ACC112 (cell line): ENCODE measurements around the gene ABCC5.

Experiments
- H2AFZ ChIP-seq: fragments of 200-600 bp; sonication (generic); one replicate; pipeline ENCODE4 v1.6.0; 2017; ENCODE audit warnings: antibody characterized with exemption, low read length; ENCODE audit not compliant: unreplicated experiment
- H3K27ac ChIP-seq: fragments of 200-600 bp; sonication (generic); 2 replicates; pipeline ENCODE4 v1.5.1; 2014; ENCODE audit warnings: low read depth, mild to moderate bottlenecking, antibody characterized with exemption, low read length, moderate library complexity
- H3K27me3 ChIP-seq: fragments of 200-600 bp; sonication (generic); 2 replicates; pipeline ENCODE4 v1.6.1; 2014; ENCODE audit warnings: mild to moderate bottlenecking, antibody characterized with exemption, low read length, moderate library complexity, mixed read lengths; ENCODE audit not compliant: insufficient read depth
- H3K36me3 ChIP-seq: fragments of 200-600 bp; sonication (generic); 2 replicates; pipeline ENCODE4 v1.6.1; 2016; ENCODE audit warnings: mild to moderate bottlenecking, antibody characterized with exemption, low read length, moderate library complexity, mixed read lengths; ENCODE audit not compliant: insufficient read depth
- H3K4me1 ChIP-seq: fragments of 200-600 bp; sonication (generic); one replicate; pipeline ENCODE4 v1.6.1; 2016; ENCODE audit warnings: low read length, mixed read lengths; ENCODE audit not compliant: insufficient read depth, unreplicated experiment, control insufficient read depth
- H3K4me3 ChIP-seq: fragments of 200-600 bp; sonication (generic); 2 replicates; pipeline ENCODE4 v1.5.1; 2014; ENCODE audit warnings: mild to moderate bottlenecking, low read depth, low read length
- H3K79me2 ChIP-seq: fragments of 200-600 bp; sonication (generic); one replicate; pipeline ENCODE4 v1.6.0; 2016; ENCODE audit warnings: low read length; ENCODE audit not compliant: control insufficient read depth, unreplicated experiment, insufficient read depth

The ABCC5 gene

GRCh38 chr3:183924543-183924942 is 93.1 kb downstream of the ABCC5 start:
- H2AFZ ChIP-seq, result no peak overlapping the region
- no peaks in the 10 kb centered on the region for H3K79me2 ChIP-seq
- no peaks in the 10 kb centered on the region; the same call in 1 of the 2 replicates for H3K36me3 ChIP-seq
- peak overlapping the region; percentile 10; the same call in 1 of the 2 replicates for H3K4me3 ChIP-seq
- H3K4me1 ChIP-seq, result peaks cover 14% of the 10 kb centered on the region
- H3K27me3 ChIP-seq, result no peaks in the 10 kb centered on the region
- H3K27ac ChIP-seq, result peak overlapping the region; percentile 70

GRCh38 chr3:183922421-183922820 is 95.3 kb downstream of the ABCC5 start:
- no peak overlapping the region for H3K4me3 ChIP-seq
- H3K79me2 ChIP-seq, result no peaks in the 10 kb centered on the region
- no peak overlapping the region for H2AFZ ChIP-seq
- no peak overlapping the region for H3K27ac ChIP-seq
- H3K27me3 ChIP-seq, result no peaks in the 10 kb centered on the region
- peaks cover 14% of the 10 kb centered on the region for H3K4me1 ChIP-seq
- no peaks in the 10 kb centered on the region; the same call in 1 of the 2 replicates for H3K36me3 ChIP-seq

- H3K27ac ChIP-seq, result no peak overlapping the region
- H3K79me2 ChIP-seq, result no peaks in the 10 kb centered on the region
These were observed 96.6 kb downstream of the ABCC5 start for GRCh38 chr3:183921096-183921495.

DNA sequence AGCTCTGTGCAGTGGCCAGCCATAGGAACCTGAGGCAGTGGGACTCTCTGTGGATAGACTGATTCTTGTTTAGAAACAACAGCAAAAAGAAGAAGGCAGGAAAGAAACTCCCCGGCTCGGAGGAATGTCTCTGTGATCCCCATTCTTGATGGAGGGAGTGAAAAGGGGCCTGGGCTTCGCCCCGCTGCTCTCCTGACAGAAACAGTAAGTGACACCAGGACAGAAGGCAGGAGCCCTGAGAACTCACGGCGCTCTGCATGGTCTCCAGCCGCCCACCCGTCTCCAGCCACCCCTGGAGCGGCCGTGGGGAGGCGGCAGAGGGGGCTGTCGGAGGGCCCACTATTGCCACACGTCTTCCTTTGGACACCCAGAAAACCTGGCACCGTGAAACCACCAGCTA is 97.3 kb downstream of the ABCC5 start:
- Histone ChIP-seq H3K79me2 (no peaks in the 10 kb centered on the region), H3K36me3 (no peaks in the 10 kb centered on the region; the same call in 1 of the 2 replicates), H3K4me1 (peaks cover 12% of the 10 kb centered on the region), H3K4me3 (no peak overlapping the region), H3K27ac (no peak overlapping the region), H2AFZ (no peak overlapping the region), H3K27me3 (no peaks in the 10 kb centered on the region)

More at GRCh38 chr3:183921096-183921495, 96.6 kb downstream of the ABCC5 start:
- no peak overlapping the region for H3K4me3 ChIP-seq
- H2AFZ ChIP-seq, result no peak overlapping the region
- H3K4me1 ChIP-seq, result peaks cover 14% of the 10 kb centered on the region
- no peaks in the 10 kb centered on the region; the same call in 1 of the 2 replicates for H3K36me3 ChIP-seq
- H3K27me3 ChIP-seq, result no peaks in the 10 kb centered on the region

DNA sequence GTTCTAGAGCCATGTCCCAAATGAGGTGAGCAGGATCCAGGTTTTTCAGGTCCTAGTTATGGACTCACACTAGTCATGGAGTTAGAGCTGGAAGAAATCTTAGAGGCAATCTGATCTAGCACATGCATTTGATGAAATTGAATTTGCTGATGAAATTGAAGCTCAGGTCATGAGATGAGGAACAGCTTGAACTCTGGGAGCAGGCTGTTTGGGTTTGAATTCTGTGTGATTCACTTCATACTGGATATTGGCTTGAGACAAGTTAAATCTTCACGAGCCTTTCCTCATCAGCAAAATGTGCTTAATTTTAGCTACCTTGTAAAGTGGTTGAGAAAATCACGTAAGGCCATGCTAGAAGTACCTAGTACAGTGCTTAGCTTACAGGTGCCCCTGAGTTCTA is 99.5 kb downstream of the ABCC5 start:
- no peaks in the 10 kb centered on the region for H3K27me3 ChIP-seq
- no peaks in the 10 kb centered on the region for H3K4me1 ChIP-seq
- H3K79me2 ChIP-seq, result no peaks in the 10 kb centered on the region
- H3K36me3 ChIP-seq, result no peaks in the 10 kb centered on the region; the same call in 1 of the 2 replicates
- H2AFZ ChIP-seq, result no peak overlapping the region
- no peak overlapping the region for H3K4me3 ChIP-seq
- no peak overlapping the region for H3K27ac ChIP-seq

GRCh38 chr3:183917776-183918175 is 99.9 kb downstream of the ABCC5 start:
- no peak overlapping the region for H3K4me3 ChIP-seq
- H3K79me2 ChIP-seq, result no peaks in the 10 kb centered on the region
- no peaks in the 10 kb centered on the region for H3K27me3 ChIP-seq
- no peak overlapping the region for H3K27ac ChIP-seq
- H3K36me3 ChIP-seq, result no peaks in the 10 kb centered on the region; the same call in 1 of the 2 replicates
- no peak overlapping the region for H2AFZ ChIP-seq
- no peaks in the 10 kb centered on the region for H3K4me1 ChIP-seq

DNA sequence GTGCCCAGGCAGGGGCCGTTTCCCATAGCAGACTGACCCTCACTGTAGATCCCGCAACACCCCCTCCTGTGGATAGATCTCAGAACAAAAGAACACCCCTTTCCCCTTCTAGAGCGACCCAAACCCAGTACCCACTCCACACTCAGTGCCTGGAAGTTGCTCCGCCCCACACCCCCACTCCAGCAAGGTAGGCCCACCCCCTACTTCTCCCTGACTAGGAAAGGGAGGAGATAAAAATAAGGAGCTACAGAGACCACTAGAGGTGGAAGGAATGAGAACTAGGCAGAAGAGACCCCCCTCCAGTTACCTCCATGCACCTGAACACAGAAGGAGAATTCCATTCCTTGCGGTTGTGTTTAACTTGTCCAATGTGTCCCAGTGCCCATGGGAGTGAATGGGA is 102.8 kb downstream of the ABCC5 start:
- Histone ChIP-seq H3K27ac (no peak overlapping the region), H2AFZ (no peak overlapping the region), H3K4me1 (no peaks in the 10 kb centered on the region), H3K36me3 (no peaks in the 10 kb centered on the region), H3K4me3 (no peak overlapping the region), H3K79me2 (no peaks in the 10 kb centered on the region), H3K27me3 (0 out of 2 replicates have a peak, but pooled peaks cover 4% of the 10 kb centered on the region)

GRCh38 chr3:183913580-183913920 is 104.1 kb downstream of the ABCC5 start:
- no peak overlapping the region for H3K4me3 ChIP-seq
- no peak overlapping the region for H2AFZ ChIP-seq
- H3K27me3 ChIP-seq, result 0 out of 2 replicates have a peak, but pooled peaks cover 4% of the 10 kb centered on the region
- no peaks in the 10 kb centered on the region for H3K79me2 ChIP-seq
- H3K27ac ChIP-seq, result no peak overlapping the region
- no peaks in the 10 kb centered on the region for H3K36me3 ChIP-seq
- H3K4me1 ChIP-seq, result no peaks in the 10 kb centered on the region

DNA sequence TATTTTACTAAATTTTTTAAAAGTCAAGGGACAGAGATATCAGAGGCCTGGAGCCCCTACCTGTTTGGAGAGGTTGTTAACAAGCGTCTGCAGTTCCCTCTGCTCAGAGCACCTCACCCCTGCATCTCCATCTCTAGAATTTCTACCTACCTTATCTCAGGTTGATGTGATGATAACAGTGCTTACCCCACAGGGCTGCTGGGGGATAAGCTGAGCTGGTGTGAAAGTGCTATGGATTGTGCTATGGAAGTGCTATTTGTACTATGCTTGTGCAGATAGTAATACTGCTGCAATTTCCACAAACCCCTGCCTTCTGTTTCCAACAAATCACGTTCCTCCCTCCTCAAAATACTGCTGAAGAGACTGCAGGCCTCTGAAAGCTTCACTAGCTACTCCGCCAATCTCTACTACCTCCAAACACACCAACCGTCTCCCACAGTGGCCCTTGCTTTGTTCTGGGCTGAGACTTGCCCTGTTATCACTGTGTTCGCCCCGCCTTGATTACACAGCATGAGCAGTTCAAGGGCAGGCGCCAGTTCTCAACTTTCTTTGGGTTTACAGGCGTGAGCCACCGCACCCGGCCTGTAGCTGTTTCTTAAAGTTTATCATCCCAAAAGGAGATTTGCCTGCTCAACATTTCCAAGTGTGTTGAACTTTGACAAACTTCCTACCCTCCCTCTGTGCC is 104.6 kb downstream of the ABCC5 start:
- Histone ChIP-seq H3K27ac (no peak overlapping the region), H3K36me3 (no peaks in the 10 kb centered on the region), H3K4me1 (no peaks in the 10 kb centered on the region), H2AFZ (no peak overlapping the region), H3K4me3 (no peak overlapping the region), H3K79me2 (no peaks in the 10 kb centered on the region), H3K27me3 (0 out of 2 replicates have a peak, but pooled peaks cover 4% of the 10 kb centered on the region)

DNA sequence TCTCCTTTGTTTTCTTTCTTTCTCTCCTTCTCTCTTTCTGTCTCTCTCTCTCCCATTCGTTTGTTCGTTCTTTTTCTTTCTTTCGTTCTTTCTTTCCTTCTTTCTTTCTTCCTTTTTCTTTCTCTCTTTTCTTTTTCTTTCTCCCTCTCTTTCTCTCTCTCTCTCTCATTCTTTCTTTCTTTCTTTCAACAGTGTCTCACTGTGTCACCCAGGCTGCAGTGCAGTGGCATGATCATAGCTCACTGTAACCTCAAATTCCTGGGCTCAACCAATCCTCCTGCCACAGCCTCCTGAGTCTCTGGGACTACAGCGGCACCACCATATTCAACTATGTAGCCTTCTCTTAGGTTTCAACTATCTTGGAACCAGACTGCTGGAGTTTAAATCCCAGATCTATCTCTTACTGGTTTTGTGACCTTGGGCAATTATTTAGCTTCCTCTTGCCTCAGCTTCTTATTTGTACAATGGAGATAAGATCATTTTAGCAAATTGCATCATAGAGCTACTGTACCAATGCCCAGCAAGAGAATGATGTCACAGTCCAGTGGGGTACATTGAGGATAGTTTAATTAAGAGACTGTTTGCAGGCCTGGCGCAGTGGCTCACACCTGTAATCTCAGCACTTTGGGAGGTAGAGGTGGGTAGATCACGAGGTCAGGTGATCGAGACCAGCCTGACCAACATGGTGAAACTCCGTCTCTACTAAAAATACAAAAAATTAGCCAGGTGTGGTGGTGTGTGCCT is 105.7 kb downstream of the ABCC5 start:
- no peaks in the 10 kb centered on the region for H3K36me3 ChIP-seq
- H3K79me2 ChIP-seq, result no peaks in the 10 kb centered on the region
- H3K4me1 ChIP-seq, result no peaks in the 10 kb centered on the region
- H3K4me3 ChIP-seq, result no peak overlapping the region
- H2AFZ ChIP-seq, result no peak overlapping the region
- H3K27ac ChIP-seq, result no peak overlapping the region
- H3K27me3 ChIP-seq, result 0 out of 2 replicates have a peak, but pooled peaks cover 4% of the 10 kb centered on the region

DNA sequence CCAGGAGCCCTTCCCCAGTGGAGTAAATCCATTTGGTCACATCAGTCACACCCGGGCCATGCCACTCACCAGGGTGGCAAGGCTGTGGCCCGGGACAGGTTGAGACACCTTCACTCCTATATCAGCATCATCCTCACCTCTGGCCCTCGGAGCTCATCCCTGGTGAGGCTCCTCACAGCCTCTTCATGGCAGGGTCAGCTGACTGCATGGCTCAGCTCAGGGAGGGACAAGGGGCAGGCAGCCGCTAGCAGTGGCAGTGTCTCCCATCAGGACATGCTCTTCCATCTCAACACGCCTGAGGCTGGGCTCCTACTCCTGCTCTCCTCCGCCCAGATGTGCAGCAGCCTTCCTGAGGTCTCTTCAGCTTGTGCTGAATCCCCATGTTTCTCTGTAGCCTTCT is 106.6 kb downstream of the ABCC5 start:
- Histone ChIP-seq H3K27ac (no peak overlapping the region), H3K4me1 (no peaks in the 10 kb centered on the region), H3K79me2 (no peaks in the 10 kb centered on the region), H3K27me3 (0 out of 2 replicates have a peak, but pooled peaks cover 4% of the 10 kb centered on the region), H3K4me3 (no peak overlapping the region), H2AFZ (no peak overlapping the region), H3K36me3 (no peaks in the 10 kb centered on the region)
